Neural cell (in vitro differentiated cells): ENCODE measurements around the gene CDH12. TPM values are rescaled to one million over a fixed set of nuclear protein-coding genes. Genes with fewer than 3 reads are reported as not detected.
A peak's percentile ranks its signal among the peaks of the same experiment; 100 is the strongest.

Experiments
- H2AFZ ChIP-seq: fragments of 200-600, 300-800 bp; sonication (generic), shearing (Covaris generic); 2 replicates; pipeline ENCODE4 v1.6.0; 2014; ENCODE audit warnings: low read depth, mild to moderate bottlenecking, antibody characterized with exemption, low read length, moderate library complexity
- H3F3A ChIP-seq: fragments of 200-600 bp; shearing (Covaris generic); 2 replicates; pipeline ENCODE4 v1.6.1; 2016; ENCODE audit warnings: mild to moderate bottlenecking, moderate library complexity, mixed read lengths, antibody characterized with exemption, low read length; ENCODE audit not compliant: insufficient read depth, poor library complexity, severe bottlenecking
- H3K27ac ChIP-seq: fragments of 200-600, 300-800 bp; sonication (generic), shearing (Covaris generic); 2 replicates; pipeline ENCODE4 v1.5.1; 2014; ENCODE audit warnings: mild to moderate bottlenecking, low read length, moderate library complexity
- H3K27me3 ChIP-seq: fragments of 300-800, 200-600 bp; sonication (generic), shearing (Covaris generic); 2 replicates; pipeline ENCODE4 v1.6.0; 2014; ENCODE audit warnings: mild to moderate bottlenecking, low read depth, low read length, moderate library complexity; ENCODE audit not compliant: insufficient read depth
- H3K36me3 ChIP-seq: fragments of 300-800, 200-600 bp; sonication (generic), shearing (Covaris generic); 2 replicates; pipeline ENCODE4 v1.5.1; 2014; ENCODE audit warnings: mild to moderate bottlenecking, antibody characterized with exemption, low read length, moderate library complexity; ENCODE audit not compliant: insufficient read depth
- H3K4me2 ChIP-seq: fragments of 300-800, 200-600 bp; sonication (generic), shearing (Covaris generic); 2 replicates; pipeline ENCODE4 v1.6.0; 2014; ENCODE audit warnings: mild to moderate bottlenecking, low read length
- H3K4me3 ChIP-seq: fragments of 300-800, 200-600 bp; sonication (generic), shearing (Covaris generic); 2 replicates; pipeline ENCODE4 v1.5.1; 2014; ENCODE audit warnings: mild to moderate bottlenecking, low read length, moderate library complexity
- H3K79me2 ChIP-seq: fragments of 200-600 bp; shearing (Covaris generic); replicated peaks from 2 replicates; pipeline ENCODE4 v1.6.0; 2014; ENCODE audit warnings: mild to moderate bottlenecking, low read length, moderate library complexity; ENCODE audit not compliant: insufficient read depth
- H3K9ac ChIP-seq: fragments of 300-800, 200-600 bp; sonication (generic), shearing (Covaris generic); 2 replicates; pipeline ENCODE4 v1.6.1; 2016; ENCODE audit warnings: mild to moderate bottlenecking, low read length, mixed read lengths
- H3K9me2 ChIP-seq: fragments of 200-600 bp; shearing (Covaris generic); 2 replicates; pipeline ENCODE4 v1.6.1; 2016; ENCODE audit warnings: mild to moderate bottlenecking, low read length, mixed read lengths; ENCODE audit not compliant: insufficient read depth
- H3K9me3 ChIP-seq: fragments of 200-600, 300-800 bp; sonication (generic), shearing (Covaris generic); 2 replicates; pipeline ENCODE4 v1.6.1; 2016; ENCODE audit warnings: mild to moderate bottlenecking, mixed run types, low read length, moderate library complexity, mixed read lengths
- H4K20me1 ChIP-seq: fragments of 200-600 bp; shearing (Covaris generic); 2 replicates; pipeline ENCODE4 v1.6.1; 2016; ENCODE audit warnings: mild to moderate bottlenecking, mixed run types; ENCODE audit not compliant: insufficient read depth
- CTCF ChIP-seq: fragments of 450-650 bp; IDR thresholded peaks from 2 replicates; pipeline ENCODE4 v1.5.1; 2014; ENCODE audit warnings: antibody characterized with exemption, mild to moderate bottlenecking, moderate library complexity; ENCODE audit not compliant: poor library complexity, severe bottlenecking
- EP300 ChIP-seq: fragments of 450-650 bp; conservative IDR thresholded peaks from 2 replicates; pipeline ENCODE4 v1.6.1; 2014; ENCODE audit warnings: antibody characterized with exemption, mild to moderate bottlenecking, moderate library complexity; ENCODE audit not compliant: poor library complexity, severe bottlenecking
- EZH2 ChIP-seq: fragments of 200-600, 300-800 bp; shearing (Covaris generic), sonication (generic); IDR thresholded peaks from 2 replicates; pipeline ENCODE4 v1.6.1; 2014; ENCODE audit warnings: antibody characterized with exemption, low read length, borderline replicate concordance, mild to moderate bottlenecking; ENCODE audit not compliant: insufficient read depth, poor library complexity, severe bottlenecking
- MXI1 ChIP-seq: fragments of 450-650 bp; conservative IDR thresholded peaks from 2 replicates; pipeline ENCODE4 v1.6.1; 2014; ENCODE audit warnings: antibody characterized with exemption, mild to moderate bottlenecking; ENCODE audit not compliant: poor library complexity, severe bottlenecking
- POLR2AphosphoS5 ChIP-seq: IDR thresholded peaks from 2 replicates; pipeline ENCODE4 v1.6.1; 2012
- RAD21 ChIP-seq: fragments of 450-650 bp; conservative IDR thresholded peaks from 2 replicates; pipeline ENCODE4 v1.6.1; 2014; ENCODE audit warnings: antibody characterized with exemption, mild to moderate bottlenecking, moderate library complexity
- SMC3 ChIP-seq: fragments of 450-650 bp; conservative IDR thresholded peaks from 2 replicates; pipeline ENCODE4 v1.6.1; 2014; ENCODE audit warnings: antibody characterized with exemption, mild to moderate bottlenecking, moderate library complexity; ENCODE audit not compliant: poor library complexity
- TAF1 ChIP-seq: IDR thresholded peaks from 2 replicates; pipeline ENCODE4 v1.6.1; 2012; ENCODE audit warnings: low read depth
- polyA plus RNA-seq: library from polyadenylated mRNA; depleted of rRNA; stranded (reverse); fragments of >200 nt; gene quantifications from 2 replicates; pipeline ENCODE4 v1.2.3, GENCODE V29; 2014
- TF ChIP-seq, protein P1 (sequence below): IDR thresholded peaks from 2 replicates; pipeline ENCODE4 v1.6.1; 2012; ENCODE audit warnings: borderline replicate concordance

The CDH12 gene
- polyA plus RNA-seq, 1 donor from 2014 or later, result 2.1 TPM

DNA sequence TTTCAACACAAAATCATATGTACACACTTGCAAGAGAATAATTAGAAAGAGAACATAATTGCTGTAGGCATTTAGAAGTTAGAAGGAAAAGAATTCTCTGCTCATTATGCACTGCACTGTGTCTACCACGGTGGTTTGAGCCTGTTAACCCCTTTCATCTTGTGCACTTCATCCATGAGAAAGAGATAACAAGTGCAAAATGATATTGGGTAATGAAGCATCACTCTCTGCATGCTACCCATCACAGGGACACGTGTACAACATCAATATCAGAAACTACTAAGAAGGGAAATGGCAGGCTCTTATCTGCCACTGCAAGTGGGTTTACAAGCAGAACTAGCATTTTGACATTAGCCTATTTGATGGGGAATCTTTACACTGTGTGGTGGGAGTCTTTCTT, 202.6 kb downstream of the CDH12 start:
- no peaks in the 10 kb centered on the region for H3K9me3 ChIP-seq
- H4K20me1 ChIP-seq, result no peaks in the 10 kb centered on the region
- no peaks in the 10 kb centered on the region for H3K79me2 ChIP-seq
- no peak overlapping the region for H3K4me3 ChIP-seq
- H3K27ac ChIP-seq, result no peak overlapping the region
- TF ChIP-seq TAF1, result no peak
- no peak for TF ChIP-seq RAD21
- TF ChIP-seq, protein P1, sequence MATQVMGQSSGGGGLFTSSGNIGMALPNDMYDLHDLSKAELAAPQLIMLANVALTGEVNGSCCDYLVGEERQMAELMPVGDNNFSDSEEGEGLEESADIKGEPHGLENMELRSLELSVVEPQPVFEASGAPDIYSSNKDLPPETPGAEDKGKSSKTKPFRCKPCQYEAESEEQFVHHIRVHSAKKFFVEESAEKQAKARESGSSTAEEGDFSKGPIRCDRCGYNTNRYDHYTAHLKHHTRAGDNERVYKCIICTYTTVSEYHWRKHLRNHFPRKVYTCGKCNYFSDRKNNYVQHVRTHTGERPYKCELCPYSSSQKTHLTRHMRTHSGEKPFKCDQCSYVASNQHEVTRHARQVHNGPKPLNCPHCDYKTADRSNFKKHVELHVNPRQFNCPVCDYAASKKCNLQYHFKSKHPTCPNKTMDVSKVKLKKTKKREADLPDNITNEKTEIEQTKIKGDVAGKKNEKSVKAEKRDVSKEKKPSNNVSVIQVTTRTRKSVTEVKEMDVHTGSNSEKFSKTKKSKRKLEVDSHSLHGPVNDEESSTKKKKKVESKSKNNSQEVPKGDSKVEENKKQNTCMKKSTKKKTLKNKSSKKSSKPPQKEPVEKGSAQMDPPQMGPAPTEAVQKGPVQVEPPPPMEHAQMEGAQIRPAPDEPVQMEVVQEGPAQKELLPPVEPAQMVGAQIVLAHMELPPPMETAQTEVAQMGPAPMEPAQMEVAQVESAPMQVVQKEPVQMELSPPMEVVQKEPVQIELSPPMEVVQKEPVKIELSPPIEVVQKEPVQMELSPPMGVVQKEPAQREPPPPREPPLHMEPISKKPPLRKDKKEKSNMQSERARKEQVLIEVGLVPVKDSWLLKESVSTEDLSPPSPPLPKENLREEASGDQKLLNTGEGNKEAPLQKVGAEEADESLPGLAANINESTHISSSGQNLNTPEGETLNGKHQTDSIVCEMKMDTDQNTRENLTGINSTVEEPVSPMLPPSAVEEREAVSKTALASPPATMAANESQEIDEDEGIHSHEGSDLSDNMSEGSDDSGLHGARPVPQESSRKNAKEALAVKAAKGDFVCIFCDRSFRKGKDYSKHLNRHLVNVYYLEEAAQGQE, result no peak
- TF ChIP-seq POLR2AphosphoS5, result peak; percentile 20
- no peak for TF ChIP-seq EP300
- no peaks in the 10 kb centered on the region for H3K27me3 ChIP-seq
- H3K9me2 ChIP-seq, result no peaks in the 10 kb centered on the region
- no peak overlapping the region for H3K4me2 ChIP-seq
- H3K36me3 ChIP-seq, result no peaks in the 10 kb centered on the region
- H3F3A ChIP-seq, result no peaks in the 10 kb centered on the region
- H2AFZ ChIP-seq, result no peak overlapping the region
- H3K9ac ChIP-seq, result no peak overlapping the region

DNA sequence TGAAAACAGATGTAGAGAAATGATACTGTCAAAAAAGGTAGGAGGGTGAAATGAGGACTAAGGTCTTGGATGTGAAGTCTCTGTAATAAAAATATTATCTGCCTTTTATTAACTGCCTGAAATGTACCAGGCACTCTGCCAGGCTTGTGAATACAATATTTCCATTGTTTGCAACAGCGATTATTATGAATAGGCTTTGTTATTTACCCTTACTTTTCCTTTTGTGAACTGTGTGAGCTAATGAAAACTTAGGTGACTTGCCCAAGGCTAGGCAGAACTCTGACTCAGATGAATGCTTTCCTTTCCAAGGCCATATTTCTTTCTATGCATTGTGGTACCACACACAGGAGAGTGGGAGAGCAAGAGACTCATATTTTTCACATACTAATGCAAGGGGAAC, 204.1 kb downstream of the CDH12 start:
- no peak overlapping the region for H3K4me2 ChIP-seq
- H3K9me3 ChIP-seq, result no peaks in the 10 kb centered on the region
- no peaks in the 10 kb centered on the region for H3K9me2 ChIP-seq
- no peak overlapping the region for H2AFZ ChIP-seq
- no peak overlapping the region for H3K27ac ChIP-seq
- H3K27me3 ChIP-seq, result no peaks in the 10 kb centered on the region
- H3K9ac ChIP-seq, result no peak overlapping the region
- TF ChIP-seq EZH2 (no peak), EP300 (no peak), RAD21 (no peak), SMC3 (no peak), POLR2AphosphoS5 (no peak), MXI1 (no peak), TAF1 (no peak), CTCF (no peak)
- TF ChIP-seq, protein P1, result no peak
- H3F3A ChIP-seq, result no peaks in the 10 kb centered on the region
- H3K36me3 ChIP-seq, result no peaks in the 10 kb centered on the region
- H3K4me3 ChIP-seq, result no peak overlapping the region
- H3K79me2 ChIP-seq, result no peaks in the 10 kb centered on the region
- H4K20me1 ChIP-seq, result no peaks in the 10 kb centered on the region
